GM19035 (cell line): ENCODE measurements around the gene GALNT18.

Source experiments
- ATAC-seq: cut with Tn5 transposase; IDR thresholded peaks from one replicate; pipeline ENCODE4 v1.9.1; 2021; ENCODE audit not compliant: unreplicated experiment

GALNT18 gene

GRCh38 chr11:11391796-11392463 lies 229.9 kb downstream of the GALNT18 start:
- ATAC-seq, result no peak

- ATAC-seq, result no peak
Observed at GRCh38 chr11:11391169-11391568, 230.6 kb downstream of the GALNT18 start.

- ATAC-seq, result no peak
Observed at GRCh38 chr11:11390068-11390771, 231.6 kb downstream of the GALNT18 start.

- ATAC-seq, result no peak
Observed at GRCh38 chr11:11389238-11389637, 232.6 kb downstream of the GALNT18 start.

- no peak for ATAC-seq
Observed at GRCh38 chr11:11387622-11388305, 234.0 kb downstream of the GALNT18 start.

- ATAC-seq, result no peak
Observed at GRCh38 chr11:11387207-11387606, 234.6 kb downstream of the GALNT18 start.

- ATAC-seq, result no peak
Observed at GRCh38 chr11:11384829-11385228, 237.0 kb downstream of the GALNT18 start.

GRCh38 chr11:11383995-11384394 lies 237.8 kb downstream of the GALNT18 start:
- no peak for ATAC-seq

- no peak for ATAC-seq
Observed at GRCh38 chr11:11382858-11383532, 238.8 kb downstream of the GALNT18 start.

- ATAC-seq, result no peak
Observed at GRCh38 chr11:11381471-11382105, 240.2 kb downstream of the GALNT18 start.

GRCh38 chr11:11380883-11381282 lies 240.9 kb downstream of the GALNT18 start:
- ATAC-seq, result no peak

- ATAC-seq, result no peak
Observed at GRCh38 chr11:11380340-11380739, 241.5 kb downstream of the GALNT18 start.

- ATAC-seq, result no peak
Observed at GRCh38 chr11:11379661-11380060, 242.1 kb downstream of the GALNT18 start.

- ATAC-seq, result no peak
Observed at GRCh38 chr11:11378184-11378940, 243.4 kb downstream of the GALNT18 start.

GRCh38 chr11:11374358-11375148 lies 247.3 kb downstream of the GALNT18 start:
- no peak for ATAC-seq

- ATAC-seq, result no peak
Observed at GRCh38 chr11:11373934-11374333, 247.9 kb downstream of the GALNT18 start.

- ATAC-seq, result no peak
Observed at GRCh38 chr11:11372461-11372860, 249.3 kb downstream of the GALNT18 start.

- no peak for ATAC-seq
Observed at GRCh38 chr11:11370962-11371303, 250.9 kb downstream of the GALNT18 start.

GRCh38 chr11:11370255-11370961 lies 251.4 kb downstream of the GALNT18 start:
- ATAC-seq, result no peak
